ENCODE measurements around the gene SPPL2C. TPM values are rescaled to one million over a fixed set of nuclear protein-coding genes. Genes with fewer than 3 reads are reported as not detected.
"Not testable (repeated sequence)": the region's sequence is repeated elsewhere in the genome, so short reads cannot be mapped to it uniquely, and the experiment has no call there.

The SPPL2C gene
- total and polyA plus RNA-seq, 8 donors = not detected

DNA sequence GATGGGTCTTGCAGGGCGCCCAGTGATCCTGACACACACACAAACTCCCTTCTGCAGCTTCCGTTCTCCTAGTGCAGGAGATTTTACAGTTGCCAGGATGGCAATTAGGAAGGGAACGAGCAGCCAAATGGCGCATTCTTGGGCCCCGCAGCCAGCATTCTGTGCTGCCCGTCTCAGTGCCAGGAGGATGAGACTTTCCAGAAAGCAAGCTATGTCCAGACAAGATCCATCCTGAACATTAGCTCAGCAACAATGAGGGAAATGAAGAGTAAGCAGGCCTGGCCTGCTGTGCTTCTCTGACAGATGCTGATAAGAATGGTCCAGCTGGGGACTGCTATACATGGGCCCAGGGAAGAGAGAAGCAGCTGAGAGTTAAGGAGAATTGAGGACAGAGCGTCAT is 16.5 kb downstream of the SPPL2C start:
- Histone ChIP-seq H3K27me3 (peaks cover 0 to 6% (median 0%) of the 10 kb centered on the region in 4 donors), H3K4me1 (no peaks in the 10 kb centered on the region), H3K4me3 (no peak overlapping the region), H3K36me3 (no peaks in the 10 kb centered on the region), H3K27ac (no peak overlapping the region), H3K9me3 (no peaks in the 10 kb centered on the region)
- DNase-seq (no peak), ATAC-seq (no peak), FAIRE-seq (no peak)
- TF ChIP-seq, protein P1, sequence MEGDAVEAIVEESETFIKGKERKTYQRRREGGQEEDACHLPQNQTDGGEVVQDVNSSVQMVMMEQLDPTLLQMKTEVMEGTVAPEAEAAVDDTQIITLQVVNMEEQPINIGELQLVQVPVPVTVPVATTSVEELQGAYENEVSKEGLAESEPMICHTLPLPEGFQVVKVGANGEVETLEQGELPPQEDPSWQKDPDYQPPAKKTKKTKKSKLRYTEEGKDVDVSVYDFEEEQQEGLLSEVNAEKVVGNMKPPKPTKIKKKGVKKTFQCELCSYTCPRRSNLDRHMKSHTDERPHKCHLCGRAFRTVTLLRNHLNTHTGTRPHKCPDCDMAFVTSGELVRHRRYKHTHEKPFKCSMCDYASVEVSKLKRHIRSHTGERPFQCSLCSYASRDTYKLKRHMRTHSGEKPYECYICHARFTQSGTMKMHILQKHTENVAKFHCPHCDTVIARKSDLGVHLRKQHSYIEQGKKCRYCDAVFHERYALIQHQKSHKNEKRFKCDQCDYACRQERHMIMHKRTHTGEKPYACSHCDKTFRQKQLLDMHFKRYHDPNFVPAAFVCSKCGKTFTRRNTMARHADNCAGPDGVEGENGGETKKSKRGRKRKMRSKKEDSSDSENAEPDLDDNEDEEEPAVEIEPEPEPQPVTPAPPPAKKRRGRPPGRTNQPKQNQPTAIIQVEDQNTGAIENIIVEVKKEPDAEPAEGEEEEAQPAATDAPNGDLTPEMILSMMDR (IDR thresholded peaks at IDR 0.05) = no peak
- 62 to 78% methylated on average over 7 of the region's 7 CpGs for WGBS, 2 donors
- intact Hi-C loops (cut with DNase I) = no loop called here

DNA sequence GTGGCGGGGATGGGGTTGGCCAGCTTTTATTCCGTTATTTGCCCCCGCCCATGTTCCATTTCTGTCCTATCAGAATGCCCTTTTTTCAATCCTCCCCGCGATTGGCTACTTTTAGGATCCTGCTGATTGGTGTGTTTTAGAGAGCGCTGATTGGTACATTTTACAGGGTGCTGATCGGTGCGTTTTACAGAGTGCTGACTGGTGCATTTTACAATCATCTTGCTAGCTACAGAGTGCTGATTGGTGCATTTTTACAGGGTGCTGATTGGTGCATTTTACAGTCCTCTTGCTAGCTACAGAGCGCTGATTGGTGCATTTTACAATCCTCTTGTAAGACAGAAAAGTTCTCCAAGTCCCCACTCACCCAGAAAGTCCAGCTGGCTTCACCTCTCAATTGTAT is 17.4 kb downstream of the SPPL2C start:
- intact Hi-C loops (cut with DNase I); H3K27me3 ChIP-seq; H3K9me3 ChIP-seq; H3K27ac ChIP-seq; H3K36me3 ChIP-seq; H3K4me1 ChIP-seq; H3K4me3 ChIP-seq; FAIRE-seq; DNase-seq; ATAC-seq: not testable (repeated sequence)
- WGBS, 2 donors = 72 to 80% methylated on average over 9 of the region's 9 CpGs

DNA sequence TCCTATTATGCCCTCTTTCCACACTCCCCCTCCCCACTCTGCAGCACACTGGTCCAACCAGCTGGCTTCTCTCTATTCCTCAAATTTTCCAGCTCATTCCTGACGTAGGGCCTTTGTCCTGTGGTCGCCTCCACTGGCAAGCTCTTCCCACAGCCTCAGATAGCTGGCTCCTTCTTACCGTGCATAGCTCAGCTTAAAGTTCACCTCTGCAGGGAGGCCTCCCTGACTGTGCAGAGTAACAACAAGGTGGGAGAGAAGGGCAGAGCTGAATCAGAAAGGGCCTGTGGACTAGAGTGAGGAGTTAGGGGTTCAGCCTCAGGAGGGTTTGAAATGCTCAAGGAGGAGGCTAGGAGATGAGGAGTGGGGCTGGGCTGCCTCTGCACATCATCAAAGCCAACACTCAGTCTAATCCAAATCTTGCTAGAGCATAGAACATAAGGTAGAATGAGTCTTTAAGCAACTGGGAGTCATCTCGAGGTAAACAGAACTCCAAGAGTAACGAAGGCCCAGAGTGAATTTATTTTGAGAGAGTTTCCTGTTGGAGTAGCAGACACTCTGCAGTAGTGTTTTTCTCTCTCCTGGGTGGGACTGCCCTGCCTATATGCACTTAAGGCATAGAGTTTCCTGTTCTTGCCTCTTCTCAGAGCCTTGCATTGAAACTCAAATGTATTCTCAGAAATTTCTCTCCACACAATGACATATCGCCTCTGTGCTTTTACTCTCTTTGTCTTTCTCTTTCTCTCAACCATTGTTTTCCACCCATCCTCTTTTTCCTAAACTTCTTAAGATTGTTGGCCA is 19.4 kb downstream of the SPPL2C start:
- DNase-seq = no peak
- intact Hi-C loops (cut with DNase I) = no loop called here
- Histone ChIP-seq H3K9me3 (no peaks in the 10 kb centered on the region), H3K4me1 (no peaks in the 10 kb centered on the region), H3K36me3 (no peaks in the 10 kb centered on the region), H3K27ac (no peak overlapping the region), H3K4me3 (no peak overlapping the region), H3K27me3 (peaks cover 0 to 6% (median 0%) of the 10 kb centered on the region in 4 donors)
- FAIRE-seq = no peak
- 42 to 52% methylated on average over 6 of the region's 6 CpGs for WGBS, 2 donors
- TF ChIP-seq, protein P1 (IDR thresholded peaks at IDR 0.05) = no peak
- ATAC-seq = no peak

DNA sequence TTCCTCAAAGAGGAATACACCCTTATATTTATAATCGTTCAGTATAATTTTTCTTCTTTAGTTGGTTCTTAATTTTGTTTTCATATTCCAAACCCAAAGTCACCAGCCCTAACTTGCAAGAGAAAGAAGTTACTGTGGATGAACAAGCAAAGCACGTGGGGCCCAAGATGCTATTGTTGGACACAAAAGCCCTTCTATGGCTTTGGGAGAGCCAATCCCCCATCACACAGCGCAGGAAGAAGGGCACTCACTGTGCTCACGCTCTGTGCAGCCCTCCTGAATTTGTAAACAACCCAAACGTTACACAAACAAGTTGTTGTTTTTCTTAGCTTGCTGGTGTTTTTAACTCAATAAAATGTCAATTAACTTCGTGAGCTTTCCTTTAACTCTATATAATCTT is 22.5 kb downstream of the SPPL2C start:
- TF ChIP-seq, protein P1 (IDR thresholded peaks at IDR 0.05) = no peak
- ATAC-seq (no peak), DNase-seq (no peak), FAIRE-seq (no peak)
- no peaks in the 10 kb centered on the region for H3K9me3 ChIP-seq
- WGBS, 2 donors = 64 to 68% methylated on average over 6 of the region's 6 CpGs
- intact Hi-C loops (cut with DNase I) = no loop called here
- no peak overlapping the region for H3K4me3 ChIP-seq
- no peaks in the 10 kb centered on the region for H3K36me3 ChIP-seq
- no peak overlapping the region for H3K27ac ChIP-seq
- H3K27me3 ChIP-seq = peaks cover 0 to 6% (median 0%) of the 10 kb centered on the region in 4 donors
- H3K4me1 ChIP-seq = no peaks in the 10 kb centered on the region

DNA sequence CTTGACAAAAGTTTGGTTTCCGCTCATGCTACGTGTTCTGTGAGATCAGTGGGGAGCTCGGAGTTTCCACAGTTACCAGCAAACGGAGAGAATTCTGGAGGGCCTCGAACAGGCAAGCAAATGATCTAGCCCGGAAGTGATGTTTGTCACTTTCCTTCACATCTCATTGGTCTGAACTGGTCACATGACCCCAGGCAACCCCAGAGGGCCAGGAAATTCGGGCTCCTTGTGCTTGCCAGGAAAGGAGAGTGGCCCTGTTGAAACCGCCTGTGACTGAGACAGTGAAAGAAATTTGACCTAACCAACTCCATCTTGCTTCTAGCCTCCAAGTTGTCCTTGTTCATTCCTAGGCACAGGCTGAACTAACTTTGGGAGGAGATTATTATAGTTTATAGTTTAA is 23.0 kb downstream of the SPPL2C start:
- DNase-seq = no peak
- TF ChIP-seq, protein P1 (IDR thresholded peaks at IDR 0.05) = no peak
- Histone ChIP-seq H3K4me1 (no peaks in the 10 kb centered on the region), H3K4me3 (no peak overlapping the region), H3K27ac (no peak overlapping the region), H3K36me3 (no peaks in the 10 kb centered on the region), H3K27me3 (peaks cover 0 to 6% (median 0%) of the 10 kb centered on the region in 4 donors), H3K9me3 (no peaks in the 10 kb centered on the region)
- FAIRE-seq = no peak
- ATAC-seq = no peak
- intact Hi-C loops (cut with DNase I) = no loop called here
- WGBS, 2 donors = 55 to 63% methylated on average over 8 of the region's 8 CpGs

All from pancreas (tissue), 10 donors.